ENCODE data around the gene GARS1.
"Not testable (repeated sequence)": the region's sequence is repeated elsewhere in the genome, so short reads cannot be mapped to it uniquely, and the experiment has no call there.

Gene GARS1

DNA sequence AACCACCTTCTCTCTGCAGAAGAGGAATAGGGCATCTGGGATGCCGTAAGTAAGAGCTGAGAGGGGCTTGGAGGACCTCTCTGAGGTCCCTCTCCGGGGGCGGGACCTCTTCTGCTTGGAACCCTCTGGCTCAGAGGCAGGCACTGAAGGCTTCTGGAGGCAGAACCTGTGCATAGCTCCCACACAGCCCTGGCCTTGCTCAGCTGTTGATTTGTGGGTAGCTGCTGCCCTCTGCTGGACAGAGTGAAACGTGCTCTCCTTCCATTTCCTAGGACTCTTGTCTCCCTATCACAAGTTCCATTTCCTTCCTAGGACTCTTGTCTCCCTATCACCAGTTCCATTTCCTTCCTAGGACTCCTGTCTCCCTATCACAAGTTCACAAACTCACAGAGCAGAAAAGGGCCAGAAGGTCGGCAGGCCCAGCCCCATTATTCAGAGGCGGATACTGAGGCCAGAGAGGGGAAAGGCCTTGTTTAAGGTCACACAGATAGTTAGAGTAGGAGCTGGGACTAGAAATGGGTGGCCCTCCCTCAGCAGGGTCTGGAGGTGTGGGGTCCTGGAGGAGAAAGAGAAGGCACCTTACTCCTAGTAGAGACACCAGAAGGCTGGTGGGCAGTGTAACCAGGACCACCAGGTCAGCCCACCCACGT is 30.3 kb upstream of the GARS1 start:
- peaks cover 12 to 89% (median 40%) of the 10 kb centered on the region in 11 experiments for H3K36me3 ChIP-seq
- peak overlapping the region in 1 of 11 experiments; percentile 4; a peak in 1 of 22 replicates for H3K27ac ChIP-seq
- no peaks in the 10 kb centered on the region for H3K27me3 ChIP-seq
- peak overlapping the region in 1 of 11 experiments; percentile 14; a peak in 1 of 22 replicates for H3K9ac ChIP-seq
- peak overlapping the region in 1 of 11 experiments; percentile 37; a peak in 1 of 22 replicates for H3K4me2 ChIP-seq
- no peaks in the 10 kb centered on the region; a peak in 1 of 22 replicates for H4K20me1 ChIP-seq
- no peak overlapping the region for H3K4me3 ChIP-seq
- peaks cover 0 to 13% (median 7%) of the 10 kb centered on the region in 10 experiments; a peak in 10 of 20 replicates for H3K4me1 ChIP-seq
- H3K9me3 ChIP-seq (replicated peaks in 1 of 11) = no peaks in the 10 kb centered on the region
- no peak for TF ChIP-seq Cebpa-rat (IDR thresholded peaks at IDR 0.05)

DNA sequence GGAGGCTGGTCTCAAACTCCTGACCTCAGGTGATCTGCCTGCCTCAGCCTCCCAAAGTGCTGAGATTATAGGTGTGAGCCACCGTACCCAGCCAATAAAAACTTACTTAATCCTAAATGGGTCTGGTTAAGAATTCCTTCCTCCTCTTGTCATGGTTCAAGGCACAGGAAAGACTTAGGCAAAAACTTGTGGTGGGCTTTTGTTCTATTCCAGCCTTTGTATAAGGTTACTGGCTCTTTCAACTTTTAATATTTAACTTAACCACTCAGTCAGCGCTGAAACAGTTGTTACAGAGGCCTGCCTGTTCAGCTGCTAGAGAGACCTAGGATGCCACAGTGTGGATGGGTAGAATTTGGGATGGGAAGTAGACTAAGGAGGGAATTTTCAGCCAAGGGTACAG is 28.1 kb upstream of the GARS1 start:
- no peaks in the 10 kb centered on the region; a peak in 1 of 22 replicates for H4K20me1 ChIP-seq
- H3K27ac ChIP-seq = no peak overlapping the region
- no peak overlapping the region for H3K4me3 ChIP-seq
- H3K9ac ChIP-seq = no peak overlapping the region
- H3K4me1 ChIP-seq = peaks cover 0 to 13% (median 7%) of the 10 kb centered on the region in 10 experiments; a peak in 10 of 20 replicates
- H3K36me3 ChIP-seq = peaks cover 20 to 87% (median 48%) of the 10 kb centered on the region in 11 experiments
- TF ChIP-seq Cebpa-rat (IDR thresholded peaks at IDR 0.05) = no peak
- H3K9me3 ChIP-seq (replicated peaks in 1 of 11) = peaks cover 9 to 14% (median 12%) of the 10 kb centered on the region in 11 experiments
- H3K4me2 ChIP-seq = no peak overlapping the region
- no peaks in the 10 kb centered on the region for H3K27me3 ChIP-seq

DNA sequence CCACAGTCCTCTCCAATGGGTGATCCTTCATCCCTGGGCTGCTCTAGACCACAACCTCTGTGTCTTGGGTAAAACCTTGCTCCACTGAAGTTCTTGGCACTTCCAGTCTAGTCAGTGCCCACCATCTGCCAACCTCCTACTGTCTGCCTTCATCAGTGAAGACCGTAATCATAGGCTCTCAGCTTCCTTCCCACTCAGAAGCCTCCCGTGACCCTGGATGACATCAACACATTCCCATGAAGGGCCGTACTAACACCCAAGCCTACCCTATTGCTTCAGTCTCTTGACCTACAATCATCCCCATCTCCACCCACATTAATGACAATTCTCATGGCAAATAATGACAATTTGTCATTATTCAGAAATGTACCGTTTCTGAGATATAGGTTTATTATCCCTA is 27.6 kb upstream of the GARS1 start:
- no peak overlapping the region for H3K4me3 ChIP-seq
- no peaks in the 10 kb centered on the region; a peak in 1 of 22 replicates for H4K20me1 ChIP-seq
- peaks cover 9 to 14% (median 12%) of the 10 kb centered on the region in 11 experiments for H3K9me3 ChIP-seq (replicated peaks in 1 of 11)
- H3K9ac ChIP-seq = no peak overlapping the region
- H3K36me3 ChIP-seq = peaks cover 20 to 87% (median 46%) of the 10 kb centered on the region in 11 experiments
- no peaks in the 10 kb centered on the region for H3K27me3 ChIP-seq
- no peak overlapping the region for H3K4me2 ChIP-seq
- H3K4me1 ChIP-seq = peaks cover 0 to 13% (median 7%) of the 10 kb centered on the region in 10 experiments; a peak in 10 of 20 replicates
- no peak for TF ChIP-seq Cebpa-rat (IDR thresholded peaks at IDR 0.05)
- no peak overlapping the region for H3K27ac ChIP-seq

DNA sequence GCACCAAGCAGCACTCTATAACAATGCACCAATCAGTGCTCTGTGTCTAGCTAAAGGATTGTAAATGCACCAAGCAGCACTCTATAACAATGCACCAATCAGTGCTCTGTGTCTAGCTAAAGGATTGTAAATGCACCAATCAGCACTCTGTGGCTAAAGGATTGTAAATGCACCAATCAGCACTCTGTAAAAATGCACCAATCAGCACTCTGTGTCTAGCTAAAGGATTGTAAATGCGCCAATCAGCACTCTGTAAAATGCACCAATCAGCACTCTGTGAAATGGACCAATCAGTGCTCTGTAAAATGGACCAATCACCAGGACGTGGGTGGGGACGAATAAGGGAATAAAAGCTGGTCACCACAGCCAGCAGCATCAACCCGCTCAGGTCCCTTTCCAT is 24.4 kb upstream of the GARS1 start:
- H3K4me1 ChIP-seq, H3K27me3 ChIP-seq, H4K20me1 ChIP-seq, H3K4me3 ChIP-seq, H3K27ac ChIP-seq, H3K9ac ChIP-seq, H3K4me2 ChIP-seq: not testable (repeated sequence)
- Histone ChIP-seq H3K36me3 (peaks cover 45 to 95% (median 64%) of the 10 kb centered on the region in 11 experiments), H3K9me3 (replicated peaks in 1 of 11) (peaks cover 27 to 45% (median 39%) of the 10 kb centered on the region in 11 experiments)

DNA sequence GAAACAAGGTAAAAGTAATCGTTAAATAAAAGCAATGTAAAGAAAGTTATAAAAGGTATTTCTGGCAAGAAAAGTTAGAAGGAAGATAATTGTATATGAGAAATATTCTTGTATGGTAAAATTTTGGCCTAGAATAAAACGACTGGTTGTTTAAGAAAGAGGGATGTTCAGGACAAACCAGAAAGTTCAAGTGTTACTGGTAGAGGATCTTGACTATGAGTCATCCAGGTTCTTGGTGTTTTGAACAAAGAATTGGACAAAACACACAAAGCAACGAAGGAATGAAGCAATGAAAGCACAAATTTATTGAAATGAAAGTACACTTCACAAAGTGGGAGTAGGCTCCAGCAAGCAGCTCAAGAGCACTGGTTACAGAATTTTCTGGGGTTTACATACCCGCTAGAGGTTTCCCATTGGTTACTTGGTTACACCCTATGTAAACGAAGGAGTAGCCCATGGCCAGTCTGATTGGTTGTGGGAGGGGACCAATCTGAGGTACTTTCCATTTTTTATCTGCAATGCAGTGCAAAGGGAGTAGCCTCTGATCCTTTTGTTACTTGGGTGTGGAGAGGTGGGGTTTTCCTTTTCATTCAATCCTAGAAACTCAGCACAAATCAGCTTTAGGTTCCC is 22.4 kb upstream of the GARS1 start:
- Histone ChIP-seq H3K9me3 (replicated peaks in 1 of 11) (peaks cover 48 to 66% (median 60%) of the 10 kb centered on the region in 11 experiments), H3K4me3 (no peak overlapping the region), H3K27ac (no peak overlapping the region), H3K4me1 (no peaks in the 10 kb centered on the region), H3K9ac (no peak overlapping the region), H3K4me2 (no peak overlapping the region), H3K36me3 (peaks cover 60 to 95% (median 77%) of the 10 kb centered on the region in 11 experiments), H4K20me1 (no peaks in the 10 kb centered on the region), H3K27me3 (no peaks in the 10 kb centered on the region)
- TF ChIP-seq Cebpa-rat (IDR thresholded peaks at IDR 0.05) = no peak

DNA sequence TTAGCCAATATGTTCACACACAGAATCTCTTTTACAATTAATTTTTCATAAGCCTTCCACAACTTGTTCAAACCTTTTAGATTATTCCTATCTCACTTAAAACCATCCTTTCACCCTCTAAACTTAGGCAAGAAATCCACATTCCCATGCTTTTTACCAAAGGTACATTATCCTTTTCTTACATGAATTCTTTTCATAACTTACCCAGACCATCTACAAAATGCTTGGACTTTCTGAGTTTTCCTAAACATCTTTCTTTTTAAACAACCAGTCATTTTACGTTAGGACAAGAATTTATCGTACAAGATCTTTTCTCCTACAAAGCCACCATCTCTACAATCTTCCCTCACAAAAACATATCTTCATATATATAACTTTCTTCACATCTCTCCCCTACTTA is 18.8 kb upstream of the GARS1 start:
- Histone ChIP-seq H3K27ac (no peak overlapping the region), H3K4me1 (no peaks in the 10 kb centered on the region), H3K4me3 (peak overlapping the region in 1 of 10 experiments; percentile 5; a peak in 1 of 20 replicates), H4K20me1 (no peaks in the 10 kb centered on the region), H3K9me3 (replicated peaks in 1 of 11) (peaks cover 71 to 91% (median 84%) of the 10 kb centered on the region in 11 experiments), H3K9ac (no peak overlapping the region), H3K27me3 (no peaks in the 10 kb centered on the region), H3K36me3 (peaks cover 81 to 97% (median 89%) of the 10 kb centered on the region in 11 experiments), H3K4me2 (no peak overlapping the region)
- TF ChIP-seq Cebpa-rat (IDR thresholded peaks at IDR 0.05) = no peak

DNA sequence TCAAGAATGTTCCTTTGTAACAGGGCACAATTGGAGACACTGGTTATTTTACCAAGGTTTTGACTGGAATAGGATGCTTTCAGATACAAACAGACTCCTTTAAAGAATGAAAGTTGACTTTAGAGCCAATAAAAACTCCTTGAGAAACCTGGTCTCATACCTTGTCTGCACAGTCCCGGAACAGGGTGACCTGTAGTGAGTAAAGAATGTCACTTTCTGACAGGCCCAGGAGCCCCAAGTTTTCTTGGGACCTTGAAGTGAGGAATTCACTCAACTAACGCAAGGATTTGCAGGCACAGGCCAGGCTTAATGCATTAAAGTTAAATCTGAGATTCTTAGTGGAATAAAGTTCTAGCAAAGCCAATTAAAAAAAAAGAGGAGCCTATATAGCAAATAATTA is 11.5 kb upstream of the GARS1 start:
- Histone ChIP-seq H3K4me3 (no peak overlapping the region), H3K27me3 (no peaks in the 10 kb centered on the region), H4K20me1 (peaks cover 0 to 14% (median 0%) of the 10 kb centered on the region in 11 experiments; a peak in 2 of 22 replicates), H3K9me3 (replicated peaks in 1 of 11) (peaks cover 50 to 63% (median 57%) of the 10 kb centered on the region in 11 experiments), H3K4me2 (no peak overlapping the region), H3K4me1 (peaks cover 0 to 11% (median 0%) of the 10 kb centered on the region in 10 experiments; a peak in 8 of 20 replicates), H3K9ac (no peak overlapping the region), H3K27ac (no peak overlapping the region), H3K36me3 (peaks cover 87 to 99% (median 95%) of the 10 kb centered on the region in 11 experiments)
- no peak for TF ChIP-seq Cebpa-rat (IDR thresholded peaks at IDR 0.05)

DNA sequence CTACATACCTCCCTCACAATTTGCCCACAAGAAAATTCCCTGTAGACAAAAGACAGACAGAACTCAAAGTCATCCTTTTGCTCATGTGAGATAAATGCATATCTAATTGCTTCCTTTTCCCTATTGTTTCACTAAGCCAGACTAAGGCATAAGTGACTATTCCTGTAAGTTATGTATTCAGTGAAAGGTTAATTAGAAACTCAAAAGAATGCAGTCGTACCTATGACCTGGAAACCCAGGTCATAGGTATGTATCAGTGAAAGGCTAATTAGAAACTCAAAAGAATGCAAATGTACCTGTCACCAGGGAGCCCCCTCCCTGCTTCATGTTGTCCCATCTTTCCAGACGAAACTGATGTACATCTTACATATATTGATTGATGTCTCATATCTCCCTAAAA is 10.3 kb upstream of the GARS1 start:
- no peak overlapping the region for H3K4me3 ChIP-seq
- TF ChIP-seq Cebpa-rat (IDR thresholded peaks at IDR 0.05) = no peak
- H3K9me3 ChIP-seq (replicated peaks in 1 of 11) = peaks cover 45 to 61% (median 53%) of the 10 kb centered on the region in 11 experiments
- H3K4me1 ChIP-seq = peaks cover 0 to 11% (median 0%) of the 10 kb centered on the region in 10 experiments; a peak in 8 of 20 replicates
- no peaks in the 10 kb centered on the region for H3K27me3 ChIP-seq
- H3K4me2 ChIP-seq = no peak overlapping the region
- H3K27ac ChIP-seq = no peak overlapping the region
- H4K20me1 ChIP-seq = peaks cover 0 to 14% (median 0%) of the 10 kb centered on the region in 11 experiments; a peak in 2 of 22 replicates
- peaks cover 77 to 97% (median 84%) of the 10 kb centered on the region in 11 experiments for H3K36me3 ChIP-seq
- H3K9ac ChIP-seq = no peak overlapping the region

DNA sequence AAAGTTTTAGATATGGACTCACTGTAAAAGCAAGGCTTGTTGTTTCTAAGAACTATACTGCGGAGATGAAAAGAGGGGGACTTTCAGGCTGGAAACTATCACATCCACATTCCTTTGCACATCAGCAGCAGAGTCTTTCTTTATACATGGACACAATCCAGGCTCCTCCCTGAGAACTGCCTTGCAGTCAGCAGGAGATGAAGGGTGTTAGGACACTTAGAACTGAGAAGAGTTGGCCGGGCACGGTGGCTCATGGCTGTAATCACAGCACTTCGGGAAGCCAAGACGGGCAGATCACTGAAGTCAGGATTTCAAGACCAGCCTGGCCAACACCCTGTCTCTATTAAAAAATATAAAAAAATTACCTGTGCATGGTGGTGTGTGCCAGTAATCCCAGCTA is 9.7 kb upstream of the GARS1 start:
- H4K20me1 ChIP-seq = peaks cover 0 to 14% (median 0%) of the 10 kb centered on the region in 11 experiments; a peak in 2 of 22 replicates
- peaks cover 72 to 92% (median 79%) of the 10 kb centered on the region in 11 experiments for H3K36me3 ChIP-seq

More for the DNA sequence above, 9.7 kb upstream of the GARS1 start:
- Histone ChIP-seq H3K27me3 (no peaks in the 10 kb centered on the region), H3K4me3 (no peak overlapping the region), H3K9ac (no peak overlapping the region), H3K4me1 (peaks cover 0 to 11% (median 0%) of the 10 kb centered on the region in 10 experiments; a peak in 8 of 20 replicates), H3K9me3 (replicated peaks in 1 of 11) (peaks cover 40 to 55% (median 47%) of the 10 kb centered on the region in 11 experiments), H3K27ac (no peak overlapping the region), H3K4me2 (no peak overlapping the region)
- no peak for TF ChIP-seq Cebpa-rat (IDR thresholded peaks at IDR 0.05)
